NCI-H2227 (cell line): Measurements from ENCODE around the gene COX7B.
"Not testable (repeated sequence)": the region's sequence is repeated elsewhere in the genome, so short reads cannot be mapped to it uniquely, and the experiment has no call there.

Experiments
- DNase-seq: peaks from one replicate; lab custom pipeline; 2025; ENCODE audit not compliant: unreplicated experiment; lab: John Stamatoyannopoulos, UW

Gene COX7B

GRCh38 chrX:77945031-77945430 is 45.8 kb downstream of the COX7B start:
- not testable (repeated sequence) for DNase-seq

GRCh38 chrX:77945910-77946545 is 46.8 kb downstream of the COX7B start:
- no peak for DNase-seq

GRCh38 chrX:77946571-77946970 is 47.3 kb downstream of the COX7B start:
- no peak for DNase-seq

- no peak for DNase-seq
These were observed 50.6 kb downstream of the COX7B start for GRCh38 chrX:77949840-77950239.

- DNase-seq: no peak
These were observed 52.9 kb downstream of the COX7B start for GRCh38 chrX:77952173-77952572.

GRCh38 chrX:77953302-77953701 is 54.0 kb downstream of the COX7B start:
- DNase-seq: no peak

- no peak for DNase-seq
These were observed 54.4 kb downstream of the COX7B start for GRCh38 chrX:77953708-77954107.
